NOMO-1 (cell line): ENCODE results near the gene CNGB1.
"Not testable (repeated sequence)": the region's sequence is repeated elsewhere in the genome, so short reads cannot be mapped to it uniquely, and the experiment has no call there.

Experiments used
- DNase-seq, 2 experiments: peaks; one replicate each; lab custom pipeline; 2025; ENCODE audit not compliant: unreplicated experiment in 2 of 2; lab: John Stamatoyannopoulos, UW

CNGB1 gene

DNA sequence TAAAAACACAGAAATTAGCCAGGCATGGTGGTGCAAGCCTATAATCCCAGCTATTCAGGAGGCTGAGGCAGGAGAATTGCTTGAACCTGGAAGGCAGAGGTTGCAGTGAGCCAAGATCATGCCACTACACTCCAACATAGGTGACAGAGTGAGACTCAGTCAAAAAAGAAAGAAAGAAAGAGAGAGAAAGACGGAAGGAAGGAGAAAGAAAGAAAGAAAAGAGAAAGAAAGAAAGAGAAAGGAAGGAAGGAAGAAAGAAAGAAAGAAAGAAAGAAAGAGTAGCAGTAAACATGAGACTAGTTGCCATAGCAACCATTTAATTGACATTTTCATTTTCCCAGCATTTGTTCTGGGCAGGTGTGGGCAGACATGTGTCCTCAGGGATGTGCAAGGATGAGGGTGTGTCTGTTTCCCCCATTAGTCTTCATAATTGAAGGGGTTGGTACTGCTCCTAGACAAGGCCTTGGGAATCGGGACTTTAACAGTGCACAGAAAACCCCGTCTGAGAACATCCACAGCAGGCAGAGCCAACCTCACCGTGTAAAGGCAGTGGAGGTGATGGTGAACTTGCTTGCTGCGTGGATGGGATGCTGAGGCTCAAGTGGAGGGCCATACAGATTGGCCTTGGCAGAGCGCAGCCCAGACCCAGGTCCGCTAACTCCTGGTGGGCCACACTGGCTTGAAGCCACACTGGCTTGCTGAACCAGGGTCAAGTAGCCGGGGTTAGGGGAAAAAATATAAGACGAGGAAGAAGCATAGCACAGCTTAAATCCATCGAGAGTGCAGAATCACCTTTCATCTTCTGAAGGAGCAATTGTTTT is 133.4 kb downstream of the CNGB1 start:
- no peak for DNase-seq

- DNase-seq, result not testable (repeated sequence)
Measured at GRCh38 chr16:57835439-57835838, 135.5 kb downstream of the CNGB1 start.

DNA sequence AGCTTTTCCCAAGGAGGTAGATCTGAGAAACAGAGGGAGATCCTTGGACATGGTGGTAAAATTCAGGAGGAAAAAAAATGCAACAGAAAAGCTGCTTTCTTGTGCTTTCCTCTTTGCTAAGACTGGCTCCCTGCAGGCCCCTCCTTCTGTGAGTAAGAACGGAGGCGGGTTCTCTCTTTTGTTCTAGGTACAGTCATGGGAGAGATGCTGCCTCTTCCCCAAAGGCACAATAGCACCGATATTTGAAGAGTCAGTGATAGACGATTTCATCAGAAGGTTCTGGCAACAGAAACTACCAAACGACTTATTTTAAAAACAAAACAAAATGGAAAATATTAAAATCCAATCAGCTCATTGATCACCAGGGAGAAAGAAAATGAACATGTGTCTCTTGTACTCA is 136.0 kb downstream of the CNGB1 start:
- DNase-seq, result no peak
